SIG-M5 (cell line): ENCODE measurements around the gene CDCP2.

Experiments used
- DNase-seq: peaks from one replicate; lab custom pipeline; 2025; lab: John Stamatoyannopoulos, UW

Gene CDCP2

DNA sequence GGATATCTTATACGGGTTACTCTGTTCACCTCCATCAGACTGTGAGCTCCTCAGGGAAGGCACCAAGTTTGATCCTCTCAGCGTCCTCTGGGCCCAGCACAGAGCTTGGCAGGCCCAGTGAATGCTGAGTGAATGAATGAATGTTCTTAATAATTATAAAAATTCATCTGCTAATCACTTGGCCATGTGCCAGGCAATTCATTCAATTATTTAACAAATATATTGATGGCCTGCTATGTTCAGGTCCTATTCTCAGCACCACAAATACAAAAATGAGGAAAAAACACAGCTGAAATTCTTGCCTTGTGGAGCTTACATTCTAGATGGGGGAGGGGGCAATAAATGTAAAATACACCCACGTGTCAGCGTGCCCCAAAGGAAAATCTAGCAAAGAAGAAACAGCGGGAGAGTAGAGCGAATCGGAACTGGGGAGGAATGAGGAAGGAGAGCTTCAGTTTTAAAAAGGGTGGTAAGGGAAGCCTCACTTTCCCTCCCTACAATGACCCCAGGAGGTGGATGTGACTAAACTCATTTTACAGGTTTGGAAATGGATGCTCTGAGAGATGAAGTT is 15.8 kb downstream of the CDCP2 start:
- DNase-seq, result no peak

DNA sequence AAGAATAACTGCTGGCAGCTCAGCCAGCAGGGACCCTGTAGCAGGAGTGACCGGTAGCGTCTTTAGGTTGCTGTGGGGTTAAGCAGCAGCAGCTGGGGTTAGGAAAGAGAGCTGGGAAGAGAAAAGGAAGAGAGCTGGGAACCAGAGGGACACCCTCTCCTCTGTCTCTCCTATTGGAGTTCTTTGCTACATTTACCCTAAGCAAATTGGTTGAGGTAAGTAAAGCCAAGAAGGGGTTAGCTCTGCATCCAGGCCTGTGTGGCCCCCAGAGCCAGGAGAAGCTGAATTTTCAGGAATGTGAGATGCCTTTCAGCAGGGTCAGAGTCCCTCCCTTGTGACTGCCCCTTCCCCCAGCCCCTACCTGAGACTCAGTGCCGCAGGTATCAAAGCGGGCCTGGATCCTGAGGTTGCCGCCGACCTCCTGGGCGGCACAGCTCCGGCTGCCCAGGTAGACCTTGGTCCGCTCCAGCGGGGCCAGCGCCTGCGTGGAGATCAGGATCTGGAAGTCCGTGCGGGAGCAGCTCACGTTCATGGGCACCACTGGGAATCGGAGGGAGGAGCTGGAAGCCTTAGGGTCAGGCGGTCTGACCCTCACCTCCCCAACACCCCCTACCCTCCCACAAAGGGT is 16.4 kb downstream of the CDCP2 start:
- no peak for DNase-seq

DNA sequence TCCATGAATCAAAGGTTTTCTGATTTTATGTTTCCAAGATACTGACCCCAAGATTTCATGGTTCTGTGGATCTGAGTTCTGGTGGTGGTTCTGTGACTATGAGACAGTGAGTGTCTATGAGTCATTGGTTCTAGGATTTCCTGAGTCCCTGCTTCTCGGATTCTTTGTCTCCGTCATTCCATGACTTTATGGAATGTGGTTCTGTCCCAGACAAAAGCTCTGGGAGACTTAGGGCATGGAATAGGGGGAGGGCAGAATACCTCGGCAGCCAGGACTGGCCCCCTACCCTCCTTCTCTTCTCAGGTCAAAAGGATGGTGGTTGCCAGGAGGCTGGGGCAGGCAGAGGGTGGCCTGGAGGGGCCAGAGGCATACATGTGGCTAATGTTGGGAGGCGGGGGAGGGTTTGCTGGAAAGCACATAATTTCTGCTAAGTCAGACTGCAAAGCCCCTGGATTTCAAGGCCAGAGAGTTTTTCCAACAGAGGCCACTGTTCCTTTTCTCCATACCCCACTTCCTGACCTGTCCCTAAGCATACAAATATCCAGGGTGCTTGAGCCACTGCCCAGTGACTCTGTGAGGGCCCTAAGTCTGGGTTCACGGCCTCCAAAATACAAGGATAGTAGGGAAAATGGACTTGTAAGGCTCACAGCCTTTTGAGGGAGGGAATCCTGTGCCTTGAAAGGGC is 17.2 kb downstream of the CDCP2 start:
- no peak for DNase-seq

DNA sequence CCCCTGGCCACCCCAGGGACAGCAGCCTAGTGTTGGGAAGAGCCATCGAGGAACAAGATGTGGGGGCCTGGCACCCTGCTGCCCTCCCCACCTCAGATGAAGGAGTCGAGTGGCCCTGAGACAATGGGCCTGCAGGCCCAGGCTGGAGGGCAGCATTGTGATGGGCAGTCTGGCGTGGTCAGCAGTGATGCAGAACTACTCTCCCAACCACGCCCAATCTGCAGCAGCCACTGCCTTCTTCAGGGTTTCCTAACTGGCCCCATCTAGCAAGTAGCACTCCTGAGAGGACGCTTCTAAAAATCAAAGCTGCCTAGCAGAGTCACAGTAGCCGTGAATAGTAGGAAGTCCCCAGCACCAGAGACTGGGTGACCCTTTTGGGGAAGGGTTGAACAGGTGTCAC is 18.5 kb downstream of the CDCP2 start:
- DNase-seq, result no peak

DNA sequence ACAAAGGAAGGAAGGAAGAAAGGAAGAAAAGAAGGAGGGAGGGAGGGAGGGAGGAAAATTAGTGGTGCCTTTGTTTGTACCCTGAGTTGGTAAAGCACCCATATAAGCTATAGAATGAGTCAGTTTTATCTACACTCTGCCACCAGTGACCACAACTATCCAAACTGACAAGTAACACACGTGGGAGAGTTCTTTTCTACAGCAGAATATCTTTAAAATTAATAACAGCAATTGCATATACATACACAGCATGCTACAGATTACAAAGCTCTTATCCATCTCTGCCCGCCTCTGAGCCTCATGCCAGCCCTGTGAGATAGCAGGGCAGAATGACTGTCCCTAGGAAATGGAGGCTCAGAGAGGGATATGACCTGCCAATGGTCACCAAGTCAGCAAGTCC is 20.3 kb downstream of the CDCP2 start:
- no peak for DNase-seq

DNA sequence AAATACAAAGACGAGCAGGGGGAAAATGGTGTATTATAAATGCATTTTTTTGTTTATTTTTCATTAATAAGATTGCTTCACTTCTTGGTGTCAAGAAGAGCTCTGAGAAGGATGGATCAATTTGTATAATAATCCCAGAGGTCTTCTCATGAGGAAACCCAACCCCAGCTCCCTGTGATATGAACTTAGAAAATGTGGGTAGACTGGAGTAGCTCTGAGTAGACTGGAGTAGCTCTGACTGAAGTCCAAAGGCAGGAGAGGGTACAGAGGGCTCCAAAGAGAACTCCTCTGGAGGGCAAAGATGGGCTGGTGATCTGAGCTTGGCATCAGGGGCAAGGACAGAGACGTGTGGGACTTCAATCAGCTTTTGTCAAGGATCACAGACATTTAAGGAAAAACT is 21.4 kb downstream of the CDCP2 start:
- no peak for DNase-seq

DNA sequence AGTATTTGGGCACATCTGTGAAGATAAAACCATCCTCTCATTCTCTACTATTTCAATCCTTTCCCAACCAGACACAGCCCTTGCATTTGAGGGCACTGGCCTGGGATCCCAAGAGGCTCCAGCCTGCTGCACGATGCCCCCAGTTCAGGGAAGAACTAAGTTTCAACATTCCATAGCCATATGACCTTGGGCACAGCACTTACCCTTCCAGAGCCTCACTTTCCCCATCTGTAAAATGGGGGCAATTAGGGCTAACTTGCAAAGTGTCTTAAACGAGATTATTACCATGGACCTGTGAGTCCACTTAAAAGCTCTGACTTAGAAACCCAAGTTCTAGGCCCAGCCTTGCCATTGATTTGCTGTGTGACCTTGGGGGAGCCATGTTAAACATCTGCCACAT is 22.9 kb downstream of the CDCP2 start:
- DNase-seq, result no peak

DNA sequence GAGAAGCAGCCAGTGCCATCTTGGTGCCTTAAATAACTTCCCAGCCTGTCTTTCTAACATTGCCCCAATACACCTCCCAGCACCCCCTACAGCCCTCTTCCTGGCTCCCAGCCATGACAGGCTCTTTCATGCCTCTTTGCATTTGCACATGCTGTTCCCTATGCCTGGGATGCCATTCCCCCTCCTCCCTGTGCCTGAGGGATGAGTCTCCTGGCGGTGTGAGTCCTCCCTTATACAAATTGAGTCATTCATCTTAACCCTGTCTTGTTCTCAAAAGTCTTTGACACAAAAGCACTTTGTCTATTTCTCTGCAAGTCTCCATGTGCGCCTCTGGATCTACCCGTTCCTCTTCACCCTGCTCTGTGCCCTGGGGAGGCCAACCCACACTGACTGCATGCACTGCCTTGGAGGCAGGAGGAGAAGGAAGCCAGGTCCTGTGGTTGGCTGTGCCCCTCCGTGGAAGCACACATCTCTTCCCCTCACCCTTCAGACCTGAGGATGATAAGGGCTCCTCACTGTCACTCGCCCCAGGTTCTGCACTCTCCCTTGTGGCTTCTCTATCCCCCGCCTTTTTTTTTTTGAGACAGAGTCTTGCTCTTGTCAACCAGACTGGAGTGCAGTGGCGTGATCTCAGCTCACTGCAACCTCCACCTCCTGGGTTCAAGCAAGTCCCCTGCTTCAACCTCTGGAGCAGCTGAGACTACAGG is 25.1 kb downstream of the CDCP2 start:
- no peak for DNase-seq

DNA sequence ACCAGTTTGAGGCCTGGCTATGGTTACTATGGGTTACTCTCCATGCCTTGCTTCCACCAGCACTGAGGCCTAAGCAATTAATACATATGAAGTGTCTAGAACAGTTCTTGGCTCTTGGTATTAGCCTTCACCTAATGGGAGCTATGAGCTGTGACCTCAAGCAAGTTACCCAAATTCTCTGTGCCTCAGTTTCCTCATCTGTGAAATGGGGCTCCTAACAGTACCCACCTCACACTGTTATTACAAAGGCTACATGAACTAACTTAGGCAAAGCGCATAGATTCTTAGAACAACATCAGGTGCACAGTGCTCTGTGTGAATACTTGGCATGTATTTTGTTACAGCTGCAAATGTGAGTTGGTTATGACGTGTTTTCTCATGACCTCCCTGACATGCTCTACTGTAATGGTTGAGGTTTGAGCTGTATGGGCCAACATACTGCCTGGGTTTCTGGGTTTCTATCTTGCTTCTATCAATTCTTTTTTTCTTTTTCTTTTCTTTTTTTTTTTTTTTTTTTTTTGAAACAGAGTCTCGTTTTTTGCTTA is 26.5 kb downstream of the CDCP2 start:
- no peak for DNase-seq

DNA sequence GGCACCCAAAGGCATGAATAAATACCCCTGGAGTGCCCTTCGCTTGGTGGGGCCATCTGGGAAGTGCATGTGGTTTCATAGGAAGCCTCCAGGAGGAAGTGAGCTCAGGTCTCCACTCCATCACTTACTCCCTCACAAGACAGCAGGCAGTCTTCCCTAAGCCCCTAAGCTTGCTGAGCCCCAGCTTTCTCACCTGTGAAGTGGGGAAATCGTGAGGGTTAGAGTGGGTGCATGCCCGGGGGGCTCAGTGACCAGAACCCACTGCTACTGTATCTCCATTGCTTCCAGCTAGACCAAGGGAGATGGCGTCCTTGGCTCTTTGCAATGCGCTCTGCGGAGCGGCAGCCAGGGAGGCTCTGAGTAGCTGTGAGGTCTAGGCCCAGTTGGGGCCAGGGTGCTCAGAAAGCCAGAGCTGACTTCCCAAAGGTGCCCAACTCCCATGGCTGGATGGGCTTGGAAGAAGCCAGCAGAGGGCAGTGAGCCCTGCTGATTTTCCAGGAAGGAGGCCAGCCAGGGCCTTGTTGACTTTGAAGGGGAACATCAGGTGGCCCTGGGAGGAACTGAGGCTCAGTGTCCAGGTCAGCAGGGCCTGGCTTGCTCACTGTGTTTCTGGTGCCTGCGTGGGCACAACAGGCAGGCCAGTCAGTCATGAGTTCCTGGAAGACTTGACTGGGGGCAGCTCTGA is 27.3 kb downstream of the CDCP2 start:
- no peak for DNase-seq

DNA sequence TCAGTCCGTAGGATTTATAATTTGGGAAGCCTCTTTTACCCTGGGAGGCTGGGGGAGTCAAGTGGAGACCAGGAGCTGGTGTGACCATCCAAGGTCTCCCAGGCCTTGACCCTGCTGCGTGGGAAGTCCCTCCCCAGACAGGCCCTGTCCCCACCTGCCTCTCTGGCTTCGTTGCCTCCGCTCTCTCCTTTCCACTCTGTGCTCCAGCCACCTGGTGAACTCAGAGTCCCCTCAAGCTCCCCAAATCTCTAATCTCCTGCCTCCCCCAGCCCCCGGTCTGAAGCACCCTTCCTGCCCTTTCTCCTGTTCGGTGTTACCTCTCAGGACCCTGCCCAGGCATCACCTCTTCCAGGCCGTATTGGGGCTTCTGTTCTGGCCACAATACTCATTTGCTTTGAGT is 27.9 kb downstream of the CDCP2 start:
- DNase-seq, result no peak

DNA sequence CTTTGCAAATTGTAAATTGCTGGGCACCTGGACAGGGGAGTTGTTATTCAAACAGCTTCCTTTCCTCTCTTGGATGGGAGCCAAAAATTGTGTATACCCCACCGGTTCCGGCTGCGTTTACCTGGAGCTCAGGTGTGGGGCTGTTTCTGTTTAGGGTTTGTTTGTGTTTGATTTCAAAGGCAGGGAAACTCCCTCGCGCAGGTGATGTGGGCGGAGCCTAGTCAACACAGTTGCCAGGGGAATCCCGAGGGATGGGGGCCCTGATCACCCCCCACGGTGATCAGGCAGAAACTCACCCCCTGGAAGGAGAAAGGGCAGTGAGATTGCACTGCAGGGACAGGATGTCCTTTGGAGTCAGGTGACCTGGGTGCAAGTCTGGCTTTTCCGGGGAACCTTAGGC is 28.3 kb downstream of the CDCP2 start:
- no peak for DNase-seq

DNA sequence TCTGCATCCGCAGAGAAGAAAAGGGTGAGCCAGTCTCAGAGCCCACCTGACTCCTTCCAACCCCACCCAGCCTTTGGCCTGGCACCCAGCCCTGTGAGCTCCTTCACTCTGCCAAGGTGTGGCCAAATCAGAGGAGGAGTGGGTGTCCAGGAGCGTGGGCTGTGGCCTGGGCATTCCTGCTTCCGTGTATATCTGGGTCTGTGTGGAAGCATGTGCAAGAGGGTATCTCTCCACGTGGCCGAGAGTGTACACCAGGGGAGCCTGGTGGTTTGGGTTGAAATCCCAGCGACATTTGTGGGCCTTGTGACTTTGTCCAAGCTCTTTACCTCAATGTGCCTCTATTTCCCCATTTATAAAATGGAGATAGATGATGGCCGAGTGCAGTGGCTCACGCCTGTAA is 29.8 kb downstream of the CDCP2 start:
- no peak for DNase-seq

DNA sequence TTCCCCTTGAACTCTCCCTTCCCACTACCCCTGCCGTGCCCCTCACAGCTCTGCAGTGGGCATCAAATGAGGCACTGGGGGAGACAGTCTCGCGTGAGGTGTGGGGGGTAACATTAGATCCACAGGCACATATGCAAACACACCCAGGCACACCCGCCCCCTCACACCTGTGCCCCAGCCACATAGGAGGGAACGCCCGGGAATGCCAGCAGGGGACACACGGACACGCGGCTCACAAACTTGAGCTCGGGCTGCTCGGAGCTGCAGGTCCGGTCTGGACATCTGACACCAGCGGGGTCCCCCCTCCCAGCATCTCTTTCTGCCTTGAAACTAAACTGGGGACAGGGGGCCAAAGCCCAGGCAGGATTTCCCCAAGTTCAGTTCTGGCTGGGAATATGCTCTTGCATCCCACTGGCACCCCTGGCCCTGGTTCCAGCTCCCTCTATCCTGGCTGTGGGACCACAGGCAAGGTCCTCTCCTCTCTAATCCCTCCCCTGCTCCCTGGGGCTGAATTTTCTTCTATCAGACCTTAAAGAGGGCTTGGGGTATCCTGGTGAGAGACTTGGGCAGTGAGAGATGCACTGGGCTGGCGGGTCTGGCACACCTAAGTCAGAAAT is 30.6 kb downstream of the CDCP2 start:
- DNase-seq, result no peak

DNA sequence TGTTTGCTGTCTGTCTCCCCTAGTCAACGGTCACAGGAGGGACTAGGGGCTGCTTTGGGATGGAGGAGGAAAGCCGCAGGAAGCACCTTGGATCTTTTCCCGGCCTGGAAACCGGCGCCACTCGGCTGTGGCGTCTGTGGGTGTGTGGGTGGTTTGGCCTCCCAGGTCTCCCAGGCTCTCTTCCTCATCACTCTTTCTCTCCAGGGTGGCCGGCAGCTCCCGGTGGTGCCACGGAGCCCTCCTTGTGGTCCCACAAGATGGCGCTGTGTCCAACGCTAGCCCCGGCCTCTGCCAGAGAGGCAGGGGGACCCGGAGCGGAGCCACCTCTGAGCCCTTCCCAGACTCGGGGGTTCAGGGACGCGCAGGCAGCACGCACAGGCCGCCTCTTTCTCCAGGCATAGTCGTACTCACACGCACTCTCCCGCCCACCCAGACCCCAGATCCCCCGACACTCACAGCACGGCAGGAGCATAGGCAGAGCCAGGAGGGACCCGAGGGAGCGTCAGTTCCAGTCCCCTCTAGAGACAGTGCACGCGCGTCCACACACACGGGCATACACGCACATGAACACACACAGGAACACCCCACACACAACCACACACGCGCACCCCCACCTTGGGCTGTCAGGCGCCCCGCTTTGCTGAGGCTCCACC is 31.2 kb downstream of the CDCP2 start:
- DNase-seq, result no peak

DNA sequence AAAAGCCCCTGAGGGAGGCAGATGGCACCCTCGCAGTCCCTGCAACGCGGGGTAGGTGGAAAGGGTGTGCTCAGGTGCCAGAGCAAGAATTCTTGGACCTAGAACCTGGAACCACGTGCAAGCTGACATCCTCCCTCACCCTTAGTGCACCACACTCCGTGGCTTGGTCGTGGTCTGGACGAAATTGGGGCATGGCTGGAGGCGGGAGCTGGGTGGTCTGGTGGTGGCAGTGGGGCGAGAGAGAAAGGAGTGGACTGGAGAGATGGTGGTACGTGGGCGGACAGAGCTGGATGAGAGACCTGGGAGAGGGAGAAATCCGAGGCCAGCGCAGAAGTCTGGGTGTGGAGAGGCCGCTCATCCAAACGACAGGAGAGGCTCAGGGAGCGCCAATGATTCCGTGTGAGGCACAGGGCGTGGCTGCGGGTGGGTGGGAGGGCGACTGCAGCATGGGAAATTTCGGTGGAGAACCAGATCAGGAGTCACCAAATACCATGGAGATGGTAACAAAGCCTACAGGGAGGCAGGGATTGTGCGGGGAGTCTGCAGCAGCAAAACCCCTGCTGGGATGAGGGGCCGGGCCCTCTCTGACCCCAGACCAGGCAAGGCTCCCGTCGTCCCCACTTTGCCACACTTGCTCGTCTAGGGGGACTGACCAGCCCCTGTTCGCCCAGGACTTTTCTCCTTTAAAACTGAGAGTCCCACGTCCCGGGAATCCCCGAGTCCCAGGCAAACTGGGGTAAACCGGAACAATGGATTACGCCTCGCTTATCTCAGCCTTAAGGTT is 31.9 kb downstream of the CDCP2 start:
- no peak for DNase-seq

DNA sequence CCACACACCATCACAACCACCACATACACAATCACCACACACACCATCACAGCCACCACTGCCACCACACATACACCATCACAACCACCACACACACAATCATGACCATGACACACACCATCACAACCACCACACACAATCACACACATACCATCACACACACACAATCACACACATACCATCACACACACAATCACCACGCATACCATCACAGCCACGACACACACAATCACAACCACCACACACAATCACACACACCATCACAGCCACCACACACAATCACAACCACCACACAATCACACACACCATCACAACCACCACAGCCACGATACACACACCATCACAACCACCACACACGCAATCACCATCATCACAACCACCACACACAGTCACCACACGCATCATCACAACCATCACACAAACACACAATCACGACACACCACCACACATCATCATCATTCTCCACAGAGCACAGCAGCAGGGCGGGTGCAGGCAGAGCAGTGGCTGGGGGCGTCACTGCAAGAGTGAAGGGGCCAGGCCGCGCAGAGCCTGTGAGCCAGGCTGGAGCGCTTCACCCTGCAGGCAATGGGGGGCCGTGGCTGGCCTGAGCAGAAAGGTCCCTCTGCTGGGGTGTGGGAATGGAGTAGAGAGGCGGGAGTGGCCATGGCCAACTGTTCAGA is 32.6 kb downstream of the CDCP2 start:
- no peak for DNase-seq

DNA sequence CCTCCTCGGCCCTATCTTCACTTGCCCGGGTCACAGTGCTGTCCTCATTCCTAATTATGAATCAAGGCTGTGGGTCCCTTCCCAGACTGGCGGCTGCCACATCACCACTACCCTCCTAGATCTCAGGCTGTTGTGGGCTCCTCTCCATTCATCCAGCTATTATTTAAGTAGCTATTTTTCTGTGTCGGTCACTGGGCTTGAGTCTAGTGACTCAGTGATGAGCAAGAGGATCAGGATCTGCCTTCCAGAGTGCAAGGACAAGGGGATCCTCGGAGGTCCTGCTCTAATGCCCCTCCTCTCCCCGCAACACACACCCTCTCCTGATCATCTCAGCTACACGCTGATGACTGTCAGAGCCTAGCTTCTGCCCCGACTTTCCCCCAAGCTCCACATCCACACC is 34.1 kb downstream of the CDCP2 start:
- no peak for DNase-seq

DNA sequence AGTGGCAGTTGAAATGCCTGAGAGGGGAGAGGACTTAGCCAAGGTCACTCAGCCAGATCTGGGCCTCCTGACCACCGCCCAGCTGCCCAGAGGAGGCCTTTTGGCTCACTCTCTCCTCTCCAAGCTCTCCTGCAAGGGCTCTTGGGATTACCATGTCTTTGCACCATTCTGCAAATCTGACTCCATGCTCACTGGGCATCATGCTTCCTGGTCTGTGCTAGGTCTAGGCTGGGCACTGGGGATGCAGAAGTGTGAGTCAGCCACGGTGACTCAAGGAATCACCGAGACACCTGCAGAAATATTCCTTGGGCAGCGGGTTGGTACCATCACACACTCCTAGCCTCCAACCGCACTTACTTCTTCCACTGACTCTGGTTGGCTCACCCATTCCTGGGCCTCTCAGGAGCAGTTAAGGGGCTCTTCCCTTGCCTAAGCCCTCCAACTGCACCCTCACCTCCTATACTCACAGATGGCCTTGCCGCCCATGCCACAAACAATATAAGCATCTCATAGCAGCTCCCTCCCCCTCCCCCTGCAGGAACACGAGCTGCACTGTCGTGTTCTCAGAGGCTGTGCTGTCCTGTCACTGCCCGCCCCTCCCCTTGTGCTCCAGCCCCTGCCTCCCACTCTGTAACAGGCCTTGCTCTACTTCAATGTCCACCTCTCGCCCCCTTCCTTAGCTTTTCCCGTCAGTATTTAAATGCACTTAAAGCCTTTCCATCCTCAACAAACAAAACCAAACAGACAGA is 34.8 kb downstream of the CDCP2 start:
- DNase-seq, result no peak
